ENCODE results near the gene MED29. TPM values are rescaled to one million over a fixed set of nuclear protein-coding genes. Genes with fewer than 3 reads are reported as not detected.

Gene MED29
- total RNA-seq, 1 donor from 2014 or later: 39.2 TPM

DNA sequence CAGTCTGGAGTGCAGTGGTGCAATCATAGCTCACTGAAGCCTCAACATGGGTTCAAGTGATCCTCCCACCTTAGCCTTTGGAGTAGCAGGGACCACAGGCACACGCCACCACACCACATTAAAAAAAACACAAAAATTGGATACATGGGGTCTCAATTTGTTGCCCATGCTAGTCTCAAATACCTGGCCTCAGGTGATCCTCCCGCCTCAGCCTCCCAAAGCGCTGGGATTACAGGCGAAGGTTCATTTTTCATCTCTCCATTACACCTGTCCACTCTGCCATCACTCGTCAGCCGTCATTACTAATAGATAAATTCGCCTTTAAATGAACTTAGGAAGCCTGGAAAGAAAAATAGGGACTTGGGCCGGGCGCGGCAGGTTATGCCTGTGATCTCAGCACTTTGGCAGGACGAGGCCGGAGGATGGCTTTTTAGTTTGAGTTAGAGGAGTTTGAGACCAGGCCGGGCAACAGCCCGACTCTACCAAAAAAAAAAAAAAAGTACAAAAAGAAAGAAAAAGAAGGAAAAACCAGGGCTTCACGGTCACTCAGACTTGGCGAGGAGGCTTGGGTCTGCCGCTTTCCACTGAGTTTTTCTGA is 53.5 kb downstream of the MED29 start:
- H3K4me3 Mint-ChIP-seq: peak overlapping the region; percentile 92
- peak overlapping the region; percentile 97 for H3K27ac Mint-ChIP-seq
- no peak for DNase-seq (ENCODE audit: low spot score in 2 of 2, unreplicated experiment in 2 of 2)
- TF ChIP-seq, protein P1, sequence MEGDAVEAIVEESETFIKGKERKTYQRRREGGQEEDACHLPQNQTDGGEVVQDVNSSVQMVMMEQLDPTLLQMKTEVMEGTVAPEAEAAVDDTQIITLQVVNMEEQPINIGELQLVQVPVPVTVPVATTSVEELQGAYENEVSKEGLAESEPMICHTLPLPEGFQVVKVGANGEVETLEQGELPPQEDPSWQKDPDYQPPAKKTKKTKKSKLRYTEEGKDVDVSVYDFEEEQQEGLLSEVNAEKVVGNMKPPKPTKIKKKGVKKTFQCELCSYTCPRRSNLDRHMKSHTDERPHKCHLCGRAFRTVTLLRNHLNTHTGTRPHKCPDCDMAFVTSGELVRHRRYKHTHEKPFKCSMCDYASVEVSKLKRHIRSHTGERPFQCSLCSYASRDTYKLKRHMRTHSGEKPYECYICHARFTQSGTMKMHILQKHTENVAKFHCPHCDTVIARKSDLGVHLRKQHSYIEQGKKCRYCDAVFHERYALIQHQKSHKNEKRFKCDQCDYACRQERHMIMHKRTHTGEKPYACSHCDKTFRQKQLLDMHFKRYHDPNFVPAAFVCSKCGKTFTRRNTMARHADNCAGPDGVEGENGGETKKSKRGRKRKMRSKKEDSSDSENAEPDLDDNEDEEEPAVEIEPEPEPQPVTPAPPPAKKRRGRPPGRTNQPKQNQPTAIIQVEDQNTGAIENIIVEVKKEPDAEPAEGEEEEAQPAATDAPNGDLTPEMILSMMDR (IDR thresholded peaks at IDR 0.05; ENCODE audit: unreplicated experiment): no peak
- H3K9me3 Mint-ChIP-seq: no peaks in the 10 kb centered on the region
- no peaks in the 10 kb centered on the region for H3K27me3 Mint-ChIP-seq (ENCODE audit: low read depth)
- peaks cover 14% of the 10 kb centered on the region for H3K36me3 Mint-ChIP-seq
- peaks cover 26% of the 10 kb centered on the region for H3K4me1 Mint-ChIP-seq

DNA sequence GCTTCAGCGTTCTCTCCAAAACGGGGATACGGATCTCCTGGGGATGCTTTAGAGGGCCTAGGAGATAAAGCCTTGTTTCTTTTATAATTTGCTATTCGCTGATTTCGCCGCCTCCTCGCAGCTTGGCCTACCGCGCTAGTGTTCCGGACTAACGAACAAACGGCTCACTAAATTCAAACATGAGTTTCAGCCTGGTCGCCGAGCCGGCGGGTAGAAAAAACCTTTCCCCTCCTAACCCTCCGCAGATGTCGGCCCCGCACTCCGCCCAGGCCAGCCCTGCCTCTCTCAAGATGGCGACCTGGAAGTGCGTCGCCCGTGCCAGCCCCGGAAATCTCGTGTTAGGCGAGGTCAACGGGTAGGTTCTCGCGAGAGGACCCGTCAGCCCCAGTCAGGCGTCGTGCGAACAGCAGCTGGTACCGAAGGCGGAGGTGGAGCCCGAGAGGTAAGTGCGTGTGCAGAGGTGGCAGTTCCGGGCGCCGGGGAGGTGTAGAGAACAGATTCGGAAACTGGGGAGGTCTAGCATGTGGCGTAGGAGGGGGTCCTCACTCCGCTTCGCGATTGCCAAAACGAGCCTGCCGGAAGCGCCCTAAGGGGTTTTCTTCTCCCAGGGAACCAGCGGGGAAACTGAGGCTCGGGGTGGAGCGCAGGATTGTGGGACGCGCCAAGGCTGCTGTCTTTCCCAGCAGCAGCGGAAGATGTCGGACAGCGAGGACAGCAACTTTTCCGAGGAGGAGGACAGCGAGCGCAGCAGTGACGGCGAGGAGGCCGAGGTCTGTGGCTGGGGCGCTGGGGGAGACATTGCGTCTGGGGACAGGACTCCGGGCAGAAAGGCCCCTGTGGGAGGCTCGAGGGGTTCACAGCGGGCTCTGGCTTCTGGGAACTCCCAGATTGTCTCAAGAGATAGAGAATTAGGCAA is 54.3 kb downstream of the MED29 start, which contains the start of gene SUPT5H:
TSS of gene SUPT5H (plus strand) at position 387 of the 916 bp plus-strand sequence. CDS start at position 696, 309 bp downstream.
- Mint-ChIP-seq H3K4me3 (peak within 1 kb of the TSS; percentile 92), H3K9me3 (no peaks in the 10 kb centered on the region), H3K27ac (peak within 1 kb of the TSS; percentile 97), H3K4me1 (peaks cover 26% of the 10 kb centered on the region), H3K36me3 (peaks cover 14% of the 10 kb centered on the region), H3K27me3 (ENCODE audit: low read depth) (no peaks in the 10 kb centered on the region)
- DNase-seq (ENCODE audit: low spot score in 2 of 2, unreplicated experiment in 2 of 2): peak; percentile 84 to 92
- TF ChIP-seq, protein P1 (IDR thresholded peaks at IDR 0.05; ENCODE audit: unreplicated experiment): no peak

DNA sequence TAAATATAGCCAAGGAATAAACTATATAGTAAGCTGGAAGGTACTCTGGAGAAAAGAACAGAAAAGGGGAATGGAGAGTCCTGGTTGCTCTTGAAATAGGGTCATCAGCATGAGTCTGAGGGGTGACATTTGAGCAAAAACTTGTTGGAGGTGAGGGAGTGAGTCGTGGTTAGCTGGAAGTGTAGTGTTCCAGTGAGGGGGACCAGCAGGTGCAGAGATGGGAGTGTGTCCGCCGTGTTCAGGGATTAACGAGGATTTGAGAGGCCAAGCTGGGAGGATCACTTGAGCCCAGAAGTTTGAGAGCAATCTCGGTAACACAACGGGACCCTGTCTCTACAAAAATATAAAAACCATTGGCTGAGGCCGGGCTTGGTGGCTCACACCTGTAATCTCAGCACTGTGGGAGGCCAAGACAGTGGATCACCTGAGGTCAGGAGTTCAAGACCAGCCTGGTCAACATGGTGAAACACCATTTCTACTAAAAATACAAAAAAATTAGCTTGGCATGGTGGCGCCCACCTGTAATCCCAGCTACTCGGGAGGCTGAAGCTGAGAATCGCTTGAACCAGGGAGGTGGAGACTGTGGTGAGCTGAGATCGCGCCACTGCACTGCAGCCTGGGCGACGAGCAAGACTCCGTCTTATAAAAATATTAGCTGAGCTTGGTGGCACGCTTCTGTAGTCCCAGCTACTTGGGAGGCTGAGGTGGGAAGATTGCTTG is 55.3 kb downstream of the MED29 start:
- peak overlapping the region; percentile 92 for H3K4me3 Mint-ChIP-seq
- peaks cover 14% of the 10 kb centered on the region for H3K36me3 Mint-ChIP-seq
- TF ChIP-seq, protein P1 (IDR thresholded peaks at IDR 0.05; ENCODE audit: unreplicated experiment): no peak
- no peaks in the 10 kb centered on the region for H3K27me3 Mint-ChIP-seq (ENCODE audit: low read depth)
- H3K27ac Mint-ChIP-seq: peak overlapping the region; percentile 97
- no peaks in the 10 kb centered on the region for H3K9me3 Mint-ChIP-seq
- H3K4me1 Mint-ChIP-seq: peaks cover 26% of the 10 kb centered on the region
- DNase-seq (ENCODE audit: low spot score in 2 of 2, unreplicated experiment in 2 of 2): no peak

DNA sequence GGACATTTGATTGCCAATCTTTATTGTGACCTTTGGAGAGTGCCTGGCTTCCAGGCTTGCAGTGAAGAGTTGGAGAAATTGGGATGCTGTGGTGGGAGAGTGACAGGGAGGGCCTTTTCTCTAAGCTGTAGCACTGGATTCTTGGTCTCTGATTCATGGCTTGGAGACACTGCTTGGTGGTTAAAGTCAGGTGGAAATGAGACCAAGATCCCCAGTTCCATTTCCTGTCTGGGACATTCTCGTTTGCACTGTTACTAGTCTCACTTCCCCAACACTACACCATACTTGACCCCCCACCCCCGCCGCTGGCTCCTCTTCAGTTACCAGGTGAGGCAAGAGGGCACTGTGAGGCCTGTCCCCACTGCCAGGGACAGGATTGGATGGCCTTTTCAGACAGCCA is 57.1 kb downstream of the MED29 start:
- H3K4me3 Mint-ChIP-seq: peak overlapping the region; percentile 15
- H3K27ac Mint-ChIP-seq: no peak overlapping the region
- H3K27me3 Mint-ChIP-seq (ENCODE audit: low read depth): no peaks in the 10 kb centered on the region
- no peaks in the 10 kb centered on the region for H3K9me3 Mint-ChIP-seq
- TF ChIP-seq, protein P1 (IDR thresholded peaks at IDR 0.05; ENCODE audit: unreplicated experiment): no peak
- H3K36me3 Mint-ChIP-seq: peaks cover 28% of the 10 kb centered on the region
- DNase-seq (ENCODE audit: low spot score in 2 of 2, unreplicated experiment in 2 of 2): no peak
- H3K4me1 Mint-ChIP-seq: peaks cover 26% of the 10 kb centered on the region

DNA sequence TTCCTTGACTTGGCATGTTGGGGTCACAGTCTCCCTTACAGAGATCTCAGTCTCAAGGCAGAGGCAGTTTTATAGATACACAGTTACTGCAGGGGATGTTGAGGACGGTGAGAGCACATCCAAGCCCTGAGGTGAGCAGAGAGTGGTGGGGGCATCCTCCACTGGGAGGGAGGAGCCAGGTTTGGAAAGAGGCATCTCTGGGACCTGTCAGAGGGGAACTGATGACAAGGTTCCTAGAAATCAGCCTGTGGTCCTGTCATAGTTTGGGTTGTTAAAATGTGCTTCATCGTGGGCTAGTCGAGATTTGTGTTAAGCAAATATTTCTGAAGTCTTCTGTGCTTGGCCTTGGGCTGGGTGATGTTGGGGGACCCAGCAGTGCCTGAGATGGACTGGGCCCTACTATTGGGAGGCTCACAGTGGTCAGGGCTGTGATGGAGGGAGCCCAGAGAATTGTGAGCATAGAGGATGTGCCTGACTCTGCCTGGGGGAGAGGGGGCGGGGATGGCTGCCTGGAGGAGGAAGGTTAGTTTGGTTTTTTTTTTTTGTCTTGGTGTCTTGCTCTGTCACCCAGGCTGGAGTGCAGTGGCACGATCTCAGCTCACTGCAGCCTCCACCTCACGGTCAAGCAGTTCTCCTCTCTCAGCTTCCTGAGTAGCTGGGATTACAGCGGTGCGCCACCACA is 58.1 kb downstream of the MED29 start:
- no peak overlapping the region for H3K27ac Mint-ChIP-seq
- TF ChIP-seq, protein P1 (IDR thresholded peaks at IDR 0.05; ENCODE audit: unreplicated experiment): no peak
- H3K4me3 Mint-ChIP-seq: no peak overlapping the region
- H3K27me3 Mint-ChIP-seq (ENCODE audit: low read depth): no peaks in the 10 kb centered on the region
- H3K4me1 Mint-ChIP-seq: peaks cover 26% of the 10 kb centered on the region
- peaks cover 34% of the 10 kb centered on the region for H3K36me3 Mint-ChIP-seq
- no peak for DNase-seq (ENCODE audit: low spot score in 2 of 2, unreplicated experiment in 2 of 2)
- H3K9me3 Mint-ChIP-seq: no peaks in the 10 kb centered on the region
